Loucy (cell line): ENCODE data around the gene LONRF3.

Source experiments
- EZH2phosphoT487 ChIP-seq: fragments of 200-600 bp; IDR thresholded peaks from 2 replicates; pipeline ENCODE4 v1.6.1; 2018; ENCODE audit warnings: antibody characterized with exemption, mild to moderate bottlenecking, moderate library complexity, borderline replicate concordance
- TF ChIP-seq, protein P1 (sequence below): fragments of 200-600 bp; sonication (generic); conservative IDR thresholded peaks from 2 replicates; pipeline ENCODE4 v1.5.1; 2014; ENCODE audit warnings: mild to moderate bottlenecking, antibody characterized with exemption, low read length

GRCh38 chrX:119055687-119056086, 81.3 kb downstream of the LONRF3 start:
- TF ChIP-seq, protein P1, sequence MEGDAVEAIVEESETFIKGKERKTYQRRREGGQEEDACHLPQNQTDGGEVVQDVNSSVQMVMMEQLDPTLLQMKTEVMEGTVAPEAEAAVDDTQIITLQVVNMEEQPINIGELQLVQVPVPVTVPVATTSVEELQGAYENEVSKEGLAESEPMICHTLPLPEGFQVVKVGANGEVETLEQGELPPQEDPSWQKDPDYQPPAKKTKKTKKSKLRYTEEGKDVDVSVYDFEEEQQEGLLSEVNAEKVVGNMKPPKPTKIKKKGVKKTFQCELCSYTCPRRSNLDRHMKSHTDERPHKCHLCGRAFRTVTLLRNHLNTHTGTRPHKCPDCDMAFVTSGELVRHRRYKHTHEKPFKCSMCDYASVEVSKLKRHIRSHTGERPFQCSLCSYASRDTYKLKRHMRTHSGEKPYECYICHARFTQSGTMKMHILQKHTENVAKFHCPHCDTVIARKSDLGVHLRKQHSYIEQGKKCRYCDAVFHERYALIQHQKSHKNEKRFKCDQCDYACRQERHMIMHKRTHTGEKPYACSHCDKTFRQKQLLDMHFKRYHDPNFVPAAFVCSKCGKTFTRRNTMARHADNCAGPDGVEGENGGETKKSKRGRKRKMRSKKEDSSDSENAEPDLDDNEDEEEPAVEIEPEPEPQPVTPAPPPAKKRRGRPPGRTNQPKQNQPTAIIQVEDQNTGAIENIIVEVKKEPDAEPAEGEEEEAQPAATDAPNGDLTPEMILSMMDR: no peak
- TF ChIP-seq EZH2phosphoT487: no peak
